Activated CD8-positive, alpha-beta memory T cell treated with anti-CD3 and anti-CD28 coated beads, Interleukin-2, amount 50 U/mL, for 24 hours (primary cell): ENCODE measurements around the gene TBC1D10A.

Experiments used
- DNase-seq: peaks from one replicate; pipeline ENCODE4 v3.0.0-alpha.2; 2020; ENCODE audit errors: extremely low read depth

The TBC1D10A gene

DNA sequence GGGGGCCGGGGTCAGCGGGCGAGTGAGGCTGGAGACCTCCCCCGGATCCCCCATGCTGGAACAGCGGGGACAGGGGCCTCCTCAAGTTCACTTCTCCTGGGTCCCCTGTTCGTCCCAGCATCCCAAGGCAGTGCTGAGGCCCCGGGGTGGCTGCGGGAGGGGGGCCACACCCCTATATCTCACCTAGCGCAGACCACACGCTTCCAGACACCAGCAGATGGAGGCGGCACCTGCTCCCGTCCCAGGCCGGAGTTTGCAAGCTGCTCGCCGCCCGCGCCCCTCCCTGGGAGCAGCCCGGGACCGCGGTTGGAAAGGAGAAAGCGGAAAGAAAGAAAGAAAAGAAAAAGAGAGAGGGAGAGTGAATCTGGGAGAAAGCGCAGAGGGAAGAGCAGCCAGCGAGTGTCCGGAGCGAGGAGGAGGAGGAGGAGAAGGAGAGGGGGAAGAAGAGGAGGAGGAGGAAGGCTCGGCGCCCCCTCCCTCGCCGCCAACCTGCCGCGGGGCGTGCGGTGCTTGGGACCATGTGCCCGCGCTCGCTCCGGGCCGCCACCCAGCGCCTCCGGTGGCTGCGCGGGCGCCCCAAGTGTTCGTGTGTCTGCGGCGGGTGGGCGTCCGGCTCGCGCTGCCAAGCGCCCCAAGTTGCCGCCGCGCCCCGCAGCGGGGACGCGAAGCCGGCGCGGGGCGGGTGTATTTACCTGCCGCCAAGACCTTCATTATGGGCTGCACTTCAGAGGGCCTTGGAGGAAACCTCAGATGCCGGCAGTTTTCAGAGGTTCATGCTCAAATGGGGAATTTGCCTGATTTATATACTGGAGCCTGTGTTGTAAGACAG lies 80.5 kb downstream of the TBC1D10A start, which contains the start of gene LIF:
LIF (minus strand) TSS at position 775 of the 829 bp plus-strand sequence; CDS start at position 711, 64 bp downstream.
- no peak for DNase-seq

DNA sequence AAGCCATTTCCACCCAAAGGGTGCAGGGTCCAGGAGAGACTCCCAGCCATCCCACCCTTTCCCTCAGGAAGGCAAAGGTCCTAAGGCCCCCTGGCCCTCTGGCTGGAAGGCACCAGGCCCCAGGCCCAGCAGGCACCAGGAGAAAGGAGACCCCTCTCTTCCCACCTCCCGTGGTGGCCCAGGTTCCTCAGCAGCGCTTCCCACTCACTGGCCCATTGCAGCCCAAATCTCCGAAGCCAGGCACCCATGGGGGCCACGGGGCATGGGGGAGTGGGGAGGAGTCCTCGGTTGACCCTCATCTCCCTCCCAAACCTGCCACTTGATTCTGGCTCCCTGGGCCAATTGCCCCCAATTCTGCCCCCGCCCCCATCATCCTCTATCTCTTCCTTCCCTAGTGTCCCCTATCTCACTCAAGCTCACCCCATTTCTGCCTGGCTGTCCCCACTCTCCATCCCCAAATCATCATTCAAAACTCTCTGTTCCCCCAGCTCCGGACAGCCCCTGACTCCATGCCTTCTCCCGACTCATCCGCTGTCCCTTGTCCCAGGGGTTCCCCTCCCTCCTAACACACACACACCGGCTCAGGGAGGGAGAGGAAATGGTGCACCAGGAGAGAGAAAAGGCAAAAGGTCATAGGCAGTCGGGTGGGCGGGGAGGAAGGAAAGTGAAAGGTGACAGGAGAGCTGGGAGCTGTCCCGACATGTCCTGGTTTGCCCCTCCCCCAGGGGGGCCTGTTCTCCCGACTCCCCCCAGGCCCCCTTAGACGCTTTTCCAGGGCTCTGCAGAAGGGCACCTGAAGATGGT lies 81.4 kb downstream of the TBC1D10A start:
- DNase-seq, result no peak

DNA sequence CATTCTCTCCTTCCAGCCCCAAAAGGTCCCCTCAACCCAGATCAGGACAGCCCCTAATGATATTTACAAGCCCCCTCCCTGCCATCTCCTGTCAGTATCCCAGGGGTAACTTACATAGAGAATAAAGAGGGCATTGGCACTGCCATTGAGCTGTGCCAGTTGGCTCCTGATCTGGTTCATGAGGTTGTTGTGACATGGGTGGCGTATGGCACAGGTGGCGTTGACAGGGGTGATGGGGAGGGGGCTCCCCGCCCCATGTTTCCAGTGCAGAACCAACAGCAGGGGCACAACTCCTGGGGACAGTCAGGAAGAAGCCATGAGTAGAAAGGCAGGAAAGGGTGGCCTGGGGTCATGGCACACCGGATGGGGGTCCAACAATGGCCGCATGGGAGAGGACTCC lies 82.1 kb downstream of the TBC1D10A start:
- DNase-seq, result no peak

DNA sequence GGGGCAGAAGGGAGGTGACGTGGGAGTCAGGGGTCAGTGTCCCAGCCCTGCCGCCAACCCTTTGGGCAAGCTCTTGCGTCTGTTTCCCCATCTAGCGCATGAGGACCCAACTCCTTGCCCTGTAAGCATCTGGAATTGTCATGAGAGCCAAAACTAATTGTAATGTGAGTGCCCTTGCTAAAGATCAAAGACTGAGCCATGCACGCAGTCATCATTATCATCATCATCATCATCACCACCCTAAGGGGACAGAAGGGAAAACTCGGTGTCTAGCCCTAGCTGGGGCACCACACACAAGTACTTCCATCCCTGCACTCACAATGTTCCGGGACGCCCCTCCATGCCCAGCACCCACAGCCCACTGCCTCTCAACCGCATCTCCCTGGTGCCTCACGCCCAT lies 82.7 kb downstream of the TBC1D10A start:
- no peak for DNase-seq

DNA sequence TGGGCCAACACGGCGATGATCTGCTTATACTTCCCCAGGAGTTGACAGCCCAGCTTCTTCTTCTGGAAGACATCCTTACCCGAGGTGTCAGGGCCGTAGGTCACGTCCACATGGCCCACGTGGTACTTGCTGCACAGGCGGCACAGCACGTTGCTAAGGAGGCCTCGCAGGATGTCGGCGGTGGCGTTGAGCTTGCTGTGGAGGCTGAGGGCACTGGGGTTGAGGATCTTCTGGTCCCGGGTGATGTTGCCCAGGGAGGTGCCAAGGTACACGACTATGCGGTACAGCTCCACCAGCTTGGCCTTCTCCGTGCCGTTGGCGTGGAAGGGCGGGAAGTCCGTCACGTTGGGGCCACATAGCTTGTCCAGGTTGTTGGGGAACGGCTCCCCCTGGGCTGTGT lies 83.1 kb downstream of the TBC1D10A start:
- DNase-seq, result no peak
